ENCODE results near the gene SPEN. TPM values are rescaled to one million over a fixed set of nuclear protein-coding genes. Genes with fewer than 3 reads are reported as not detected.

SPEN gene
- total RNA-seq, 1 experiment from 2014 or later: 58.3 TPM

DNA sequence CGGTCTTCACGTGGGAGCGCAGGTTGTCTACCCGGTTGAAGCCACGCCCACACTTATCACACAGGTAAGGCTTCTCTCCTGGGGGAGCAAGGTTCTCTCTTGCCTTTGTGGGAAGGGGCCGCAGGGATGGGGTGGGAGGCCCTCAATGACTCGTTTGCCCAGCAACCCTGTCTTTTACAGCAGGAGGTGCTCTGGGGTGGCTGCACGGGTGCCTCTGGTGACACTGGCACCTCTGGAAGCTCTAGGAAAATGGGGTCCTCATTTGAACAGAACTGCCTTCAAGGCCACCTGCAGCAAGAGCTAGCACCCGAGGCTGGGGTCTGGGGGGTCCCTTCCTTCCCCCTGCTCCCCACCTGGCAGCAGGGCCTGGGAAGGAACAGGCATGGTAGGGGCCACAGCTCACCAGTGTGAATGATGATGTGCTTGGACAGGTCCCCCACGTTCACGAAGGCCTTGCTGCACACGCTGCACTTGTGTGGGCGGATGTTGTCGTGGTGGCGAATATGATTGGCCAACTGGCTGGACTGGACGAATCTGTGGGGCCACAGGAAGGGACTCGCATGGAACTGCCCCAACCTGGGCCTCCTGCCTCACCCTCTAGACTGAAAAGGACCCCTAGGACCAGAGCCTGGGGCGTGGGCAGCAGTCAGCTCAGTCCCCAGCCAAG, 95.3 kb downstream of the SPEN start:
- no peaks in the 10 kb centered on the region for H3K27me3 ChIP-seq (ENCODE audit: control insufficient read depth, insufficient read depth, low read length)
- intact Hi-C loops (cut with micrococcal nuclease; ENCODE audit: unreplicated experiment) (no loop called here), in situ Hi-C loops (cut with HindIII; ENCODE audit: low pct_unique_long_range_greater_than_20kb, low sequenced_read_pairs) (no loop called here)
- H3K27ac ChIP-seq (ENCODE audit: low read length): no peak overlapping the region
- no peak for DNase-seq (ENCODE audit: low read depth, low spot score)
- TF ChIP-seq SIN3A (IDR thresholded peaks at IDR 0.05; ENCODE audit: borderline replicate concordance, insufficient read depth, low read depth, low read length) (no peak), TCF7L2 (IDR thresholded peaks at IDR 0.05; ENCODE audit: low read depth, low read length) (no peak), POLR2AphosphoS5 (IDR thresholded peaks at IDR 0.05; ENCODE audit: low read depth, low read length) (no peak)
- TF ChIP-seq, protein P1, sequence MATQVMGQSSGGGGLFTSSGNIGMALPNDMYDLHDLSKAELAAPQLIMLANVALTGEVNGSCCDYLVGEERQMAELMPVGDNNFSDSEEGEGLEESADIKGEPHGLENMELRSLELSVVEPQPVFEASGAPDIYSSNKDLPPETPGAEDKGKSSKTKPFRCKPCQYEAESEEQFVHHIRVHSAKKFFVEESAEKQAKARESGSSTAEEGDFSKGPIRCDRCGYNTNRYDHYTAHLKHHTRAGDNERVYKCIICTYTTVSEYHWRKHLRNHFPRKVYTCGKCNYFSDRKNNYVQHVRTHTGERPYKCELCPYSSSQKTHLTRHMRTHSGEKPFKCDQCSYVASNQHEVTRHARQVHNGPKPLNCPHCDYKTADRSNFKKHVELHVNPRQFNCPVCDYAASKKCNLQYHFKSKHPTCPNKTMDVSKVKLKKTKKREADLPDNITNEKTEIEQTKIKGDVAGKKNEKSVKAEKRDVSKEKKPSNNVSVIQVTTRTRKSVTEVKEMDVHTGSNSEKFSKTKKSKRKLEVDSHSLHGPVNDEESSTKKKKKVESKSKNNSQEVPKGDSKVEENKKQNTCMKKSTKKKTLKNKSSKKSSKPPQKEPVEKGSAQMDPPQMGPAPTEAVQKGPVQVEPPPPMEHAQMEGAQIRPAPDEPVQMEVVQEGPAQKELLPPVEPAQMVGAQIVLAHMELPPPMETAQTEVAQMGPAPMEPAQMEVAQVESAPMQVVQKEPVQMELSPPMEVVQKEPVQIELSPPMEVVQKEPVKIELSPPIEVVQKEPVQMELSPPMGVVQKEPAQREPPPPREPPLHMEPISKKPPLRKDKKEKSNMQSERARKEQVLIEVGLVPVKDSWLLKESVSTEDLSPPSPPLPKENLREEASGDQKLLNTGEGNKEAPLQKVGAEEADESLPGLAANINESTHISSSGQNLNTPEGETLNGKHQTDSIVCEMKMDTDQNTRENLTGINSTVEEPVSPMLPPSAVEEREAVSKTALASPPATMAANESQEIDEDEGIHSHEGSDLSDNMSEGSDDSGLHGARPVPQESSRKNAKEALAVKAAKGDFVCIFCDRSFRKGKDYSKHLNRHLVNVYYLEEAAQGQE (IDR thresholded peaks at IDR 0.05; ENCODE audit: insufficient read depth in 1 of 2, low read depth in 2 of 2, low read length in 1 of 2): no peak
- TF ChIP-seq, protein P2, sequence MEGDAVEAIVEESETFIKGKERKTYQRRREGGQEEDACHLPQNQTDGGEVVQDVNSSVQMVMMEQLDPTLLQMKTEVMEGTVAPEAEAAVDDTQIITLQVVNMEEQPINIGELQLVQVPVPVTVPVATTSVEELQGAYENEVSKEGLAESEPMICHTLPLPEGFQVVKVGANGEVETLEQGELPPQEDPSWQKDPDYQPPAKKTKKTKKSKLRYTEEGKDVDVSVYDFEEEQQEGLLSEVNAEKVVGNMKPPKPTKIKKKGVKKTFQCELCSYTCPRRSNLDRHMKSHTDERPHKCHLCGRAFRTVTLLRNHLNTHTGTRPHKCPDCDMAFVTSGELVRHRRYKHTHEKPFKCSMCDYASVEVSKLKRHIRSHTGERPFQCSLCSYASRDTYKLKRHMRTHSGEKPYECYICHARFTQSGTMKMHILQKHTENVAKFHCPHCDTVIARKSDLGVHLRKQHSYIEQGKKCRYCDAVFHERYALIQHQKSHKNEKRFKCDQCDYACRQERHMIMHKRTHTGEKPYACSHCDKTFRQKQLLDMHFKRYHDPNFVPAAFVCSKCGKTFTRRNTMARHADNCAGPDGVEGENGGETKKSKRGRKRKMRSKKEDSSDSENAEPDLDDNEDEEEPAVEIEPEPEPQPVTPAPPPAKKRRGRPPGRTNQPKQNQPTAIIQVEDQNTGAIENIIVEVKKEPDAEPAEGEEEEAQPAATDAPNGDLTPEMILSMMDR (IDR thresholded peaks at IDR 0.05): no peak
- H3K4me1 ChIP-seq (ENCODE audit: control insufficient read depth, insufficient read depth, low read length): peaks cover 18% of the 10 kb centered on the region
- H3K4me3 ChIP-seq (ENCODE audit: low read depth in 2 of 2, low read length in 2 of 2): no peak overlapping the region
- H3K9me3 ChIP-seq (ENCODE audit: control insufficient read depth, insufficient read depth, low read depth, low read length): no peaks in the 10 kb centered on the region
- POLR2A ChIA-PET: interaction anchor here (0.6 kb wide), 1 partner anchor 73 kb away, joined by 4 read pairs; no protein-coding TSS in a partner anchor
- no TSS peak for BruUV-seq (replicated peaks)
- peaks cover 13% of the 10 kb centered on the region for H3K36me3 ChIP-seq (ENCODE audit: control insufficient read depth, insufficient read depth, low read length)
- CTCF ChIA-PET: no interaction called here
- ATAC-seq: no peak

DNA sequence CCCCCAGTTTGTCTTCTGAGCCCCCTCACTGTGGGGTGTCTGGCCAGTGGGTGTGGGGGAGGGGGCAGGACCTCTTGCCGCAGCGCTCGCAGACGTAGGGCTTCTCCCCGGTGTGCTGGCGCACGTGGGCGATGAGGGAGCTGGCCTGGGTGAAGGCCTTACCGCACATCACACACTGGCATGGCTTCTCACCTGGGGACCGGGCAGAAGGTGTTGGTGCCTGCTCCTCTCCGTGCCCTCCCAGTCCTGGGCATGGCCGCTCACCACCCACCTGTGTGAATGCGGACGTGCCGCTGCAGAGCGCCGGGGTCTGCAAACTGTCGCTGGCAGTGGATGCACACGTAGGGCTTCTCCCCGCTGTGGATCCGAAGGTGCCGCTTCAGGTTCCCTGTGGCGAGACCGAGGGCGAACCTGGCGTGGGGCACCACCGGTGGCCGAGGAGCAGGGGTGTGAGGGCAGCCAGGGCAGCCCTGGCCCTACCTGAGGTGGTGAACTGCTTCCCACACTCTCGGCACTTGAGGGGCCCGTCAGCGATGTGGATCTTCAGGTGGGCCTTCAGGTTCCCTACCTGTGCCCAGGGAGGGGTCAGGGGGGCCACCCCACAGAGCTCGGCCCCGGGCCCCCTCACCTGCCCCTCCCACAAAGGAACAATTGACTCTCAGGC, 96.0 kb downstream of the SPEN start:
- intact Hi-C loops (cut with micrococcal nuclease; ENCODE audit: unreplicated experiment): no loop called here
- TF ChIP-seq, protein P1 (IDR thresholded peaks at IDR 0.05; ENCODE audit: insufficient read depth in 1 of 2, low read depth in 2 of 2, low read length in 1 of 2): no peak
- no peak for TF ChIP-seq POLR2AphosphoS5 (IDR thresholded peaks at IDR 0.05; ENCODE audit: low read depth, low read length)
- no peak for TF ChIP-seq TCF7L2 (IDR thresholded peaks at IDR 0.05; ENCODE audit: low read depth, low read length)
- TF ChIP-seq SIN3A (IDR thresholded peaks at IDR 0.05; ENCODE audit: borderline replicate concordance, insufficient read depth, low read depth, low read length): no peak
- TF ChIP-seq, protein P2 (IDR thresholded peaks at IDR 0.05): no peak
- ChIA-PET CTCF (no interaction called here), POLR2A (interaction anchor here (0.6 kb wide), 1 partner anchor 74 kb away, joined by 4 read pairs; no protein-coding TSS in a partner anchor)
- no TSS peak for BruUV-seq (replicated peaks)
- no peaks in the 10 kb centered on the region for H3K27me3 ChIP-seq (ENCODE audit: control insufficient read depth, insufficient read depth, low read length)
- H3K9me3 ChIP-seq (ENCODE audit: control insufficient read depth, insufficient read depth, low read depth, low read length): no peaks in the 10 kb centered on the region
- H3K4me1 ChIP-seq (ENCODE audit: control insufficient read depth, insufficient read depth, low read length): peaks cover 20% of the 10 kb centered on the region
- no peak for DNase-seq (ENCODE audit: low read depth, low spot score)
- no peak for ATAC-seq
- in situ Hi-C loops (cut with HindIII; ENCODE audit: low pct_unique_long_range_greater_than_20kb, low sequenced_read_pairs): no loop called here
- peaks cover 13% of the 10 kb centered on the region for H3K36me3 ChIP-seq (ENCODE audit: control insufficient read depth, insufficient read depth, low read length)
- no peak overlapping the region for H3K4me3 ChIP-seq (ENCODE audit: low read depth in 2 of 2, low read length in 2 of 2)
- H3K27ac ChIP-seq (ENCODE audit: low read length): no peak overlapping the region

Data from Panc1 (cell line).